Skeletal muscle satellite cell (primary cell): ENCODE results near the gene ALKBH1. TPM values are rescaled to one million over a fixed set of nuclear protein-coding genes. Genes with fewer than 3 reads are reported as not detected.
"Not testable (repeated sequence)": the region's sequence is repeated elsewhere in the genome, so short reads cannot be mapped to it uniquely, and the experiment has no call there.

Experiments
- H3K27me3 ChIP-seq: 2 replicates; pipeline ENCODE4 v1.7.0; 2013; ENCODE audit warnings: low read length; ENCODE audit not compliant: control insufficient read depth, insufficient read depth
- H3K36me3 ChIP-seq: 2 replicates; pipeline ENCODE4 v1.7.0; 2013; ENCODE audit warnings: mild to moderate bottlenecking, control low read depth, low read length; ENCODE audit not compliant: insufficient read depth
- H3K4me1 ChIP-seq: 2 replicates; pipeline ENCODE4 v1.7.0; 2013; ENCODE audit warnings: low read length; ENCODE audit not compliant: control insufficient read depth, insufficient read depth
- H3K4me2 ChIP-seq: 2 replicates; pipeline ENCODE4 v1.7.0; 2013; ENCODE audit warnings: mild to moderate bottlenecking, low read length
- H3K4me3 ChIP-seq: 2 replicates; pipeline ENCODE4 v1.7.0; 2013; ENCODE audit warnings: low read length
- H3K9ac ChIP-seq: 2 replicates; pipeline ENCODE4 v1.7.0; 2013; ENCODE audit warnings: mild to moderate bottlenecking, low read depth, low read length, moderate library complexity
- H3K9me3 ChIP-seq: replicated peaks from 2 replicates; pipeline ENCODE4 v1.7.0; 2013; ENCODE audit warnings: mild to moderate bottlenecking, control low read depth, low read length
- total RNA-seq: library from RNA; depleted of rRNA; stranded (reverse); fragments of >200 nt; gene quantifications from 2 replicates; pipeline ENCODE4 v1.2.3, GENCODE V29; 2012; rRNA removed

ALKBH1 gene, protein sequence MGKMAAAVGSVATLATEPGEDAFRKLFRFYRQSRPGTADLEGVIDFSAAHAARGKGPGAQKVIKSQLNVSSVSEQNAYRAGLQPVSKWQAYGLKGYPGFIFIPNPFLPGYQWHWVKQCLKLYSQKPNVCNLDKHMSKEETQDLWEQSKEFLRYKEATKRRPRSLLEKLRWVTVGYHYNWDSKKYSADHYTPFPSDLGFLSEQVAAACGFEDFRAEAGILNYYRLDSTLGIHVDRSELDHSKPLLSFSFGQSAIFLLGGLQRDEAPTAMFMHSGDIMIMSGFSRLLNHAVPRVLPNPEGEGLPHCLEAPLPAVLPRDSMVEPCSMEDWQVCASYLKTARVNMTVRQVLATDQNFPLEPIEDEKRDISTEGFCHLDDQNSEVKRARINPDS
- 9.4 and 10.3 TPM in 2 replicates for total RNA-seq

DNA sequence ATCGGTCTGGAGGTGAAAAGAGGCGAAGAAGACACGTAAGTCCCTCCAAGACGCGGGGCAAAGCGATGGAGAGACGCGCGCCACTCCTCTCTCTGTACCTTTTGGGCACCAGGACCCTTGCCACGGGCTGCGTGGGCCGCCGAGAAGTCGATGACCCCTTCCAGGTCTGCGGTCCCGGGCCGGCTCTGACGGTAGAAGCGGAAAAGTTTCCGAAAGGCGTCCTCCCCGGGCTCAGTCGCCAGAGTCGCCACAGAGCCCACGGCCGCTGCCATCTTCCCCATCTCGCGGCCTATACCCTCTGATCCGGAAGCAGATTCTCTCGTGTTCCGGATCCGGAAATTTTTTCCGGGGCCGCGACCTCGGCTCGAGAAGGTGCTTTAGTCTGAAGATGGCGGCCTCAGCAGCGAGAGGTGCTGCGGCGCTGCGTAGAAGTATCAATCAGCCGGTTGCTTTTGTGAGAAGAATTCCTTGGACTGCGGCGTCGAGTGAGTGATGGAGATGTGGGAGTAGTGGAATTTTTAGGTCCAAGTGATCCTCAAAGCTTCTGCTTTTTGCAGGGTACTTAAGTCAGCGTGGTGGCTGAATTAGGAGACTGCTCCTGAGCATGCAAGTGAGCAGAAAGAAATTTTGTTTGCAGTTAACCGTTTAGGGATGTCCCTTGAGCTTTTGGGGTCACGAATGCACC lies at the start of gene ALKBH1, which contains the start of gene SLIRP:
TSS of gene ALKBH1 (minus strand) at position 300 of the 685 bp plus-strand sequence. CDS start at position 281, 19 bp downstream.
TSS of gene SLIRP (plus strand) at position 380 of the 685 bp plus-strand sequence. CDS start at position 389, 9 bp downstream.
- Histone ChIP-seq H3K4me1 (peaks cover 17% of the 10 kb centered on the region), H3K36me3 (peaks cover 23% of the 10 kb centered on the region), H3K27me3 (no peaks in the 10 kb centered on the region), H3K4me2 (peak within 1 kb of the TSS; percentile 90), H3K4me3 (peak within 1 kb of the TSS; percentile 87), H3K9ac (peak within 1 kb of the TSS; percentile 85), H3K9me3 (no peaks in the 10 kb centered on the region)

DNA sequence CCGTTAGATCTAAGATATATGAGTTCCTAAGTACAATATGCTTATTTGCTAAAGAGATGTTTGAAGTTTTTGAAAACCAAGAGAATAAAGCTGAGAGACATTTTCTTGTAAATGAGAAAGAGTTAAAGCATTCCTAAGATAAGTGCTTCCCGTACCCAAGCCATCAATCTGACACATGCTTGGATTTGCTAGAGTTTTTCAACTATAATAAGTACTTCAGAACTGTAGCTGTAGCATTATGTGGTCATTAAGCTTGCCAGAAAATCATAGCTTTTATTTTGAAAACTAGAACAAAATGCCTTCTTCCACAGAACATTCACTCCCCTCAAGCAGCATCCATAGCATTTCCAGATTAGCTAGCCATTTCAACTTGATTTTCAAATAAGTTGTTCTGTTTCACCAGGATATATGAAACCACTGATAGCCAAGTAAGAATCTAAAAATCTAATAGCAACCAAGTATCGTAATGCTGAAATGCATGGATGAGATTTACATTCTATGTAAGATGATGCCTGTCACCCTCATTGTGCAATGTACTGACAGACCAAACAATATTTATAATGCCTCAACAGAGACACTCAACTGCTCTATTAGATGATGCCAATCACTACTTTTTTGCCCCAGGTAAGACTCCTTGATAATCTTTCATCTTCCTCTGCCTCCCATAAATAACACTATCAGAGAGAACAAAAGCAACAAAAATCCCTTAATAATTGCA lies 45.1 kb upstream of the ALKBH1 start:
- H3K36me3 ChIP-seq: peaks cover 42% of the 10 kb centered on the region
- no peak overlapping the region for H3K9ac ChIP-seq
- no peaks in the 10 kb centered on the region for H3K4me1 ChIP-seq
- H3K4me3 ChIP-seq: no peak overlapping the region
- no peaks in the 10 kb centered on the region for H3K27me3 ChIP-seq
- H3K9me3 ChIP-seq: no peaks in the 10 kb centered on the region
- no peak overlapping the region for H3K4me2 ChIP-seq

DNA sequence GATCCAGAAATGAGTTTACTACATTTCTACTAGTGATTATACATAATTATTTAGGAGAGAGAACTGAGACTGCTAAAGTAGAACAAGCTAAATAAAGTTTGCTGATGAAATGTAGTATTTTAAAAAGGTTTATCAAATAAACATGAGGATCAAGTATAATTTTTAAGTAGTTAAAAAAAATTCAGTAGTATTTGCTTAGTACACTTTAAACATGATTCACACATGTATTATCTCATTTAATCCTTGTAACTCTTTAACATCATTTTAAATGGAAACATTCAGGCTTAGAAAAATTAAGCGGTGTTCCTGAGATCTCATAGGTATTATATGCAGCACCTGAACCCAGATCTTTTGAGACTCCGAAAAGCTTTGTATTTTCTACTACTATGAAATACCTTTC lies 44.4 kb upstream of the ALKBH1 start:
- Histone ChIP-seq H3K36me3 (peaks cover 42% of the 10 kb centered on the region), H3K9ac (no peak overlapping the region), H3K9me3 (no peaks in the 10 kb centered on the region), H3K4me2 (no peak overlapping the region), H3K27me3 (no peaks in the 10 kb centered on the region), H3K4me1 (no peaks in the 10 kb centered on the region), H3K4me3 (no peak overlapping the region)

DNA sequence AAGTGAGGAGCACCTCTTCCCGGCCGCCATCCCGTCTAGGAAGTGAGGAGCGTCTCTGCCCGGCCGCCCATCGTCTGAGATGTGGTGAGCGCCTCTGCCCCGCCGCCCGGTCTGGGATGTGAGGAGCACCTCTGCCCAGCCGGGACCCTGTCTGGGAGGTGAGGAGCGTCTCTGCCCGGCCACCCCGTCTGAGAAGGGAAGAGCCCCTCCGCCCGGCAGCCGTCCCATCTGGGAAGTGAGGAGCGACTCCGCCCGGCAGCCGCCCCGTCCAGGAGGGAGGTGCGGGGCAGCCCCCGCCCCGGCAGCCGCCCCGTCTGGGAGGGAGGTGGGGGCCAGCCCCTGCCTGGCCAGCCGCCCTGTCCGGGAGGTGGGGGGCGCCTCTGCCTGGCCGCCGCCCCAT lies 39.6 kb upstream of the ALKBH1 start:
- not testable (repeated sequence) for H3K4me1 ChIP-seq, H3K27me3 ChIP-seq, H3K9me3 ChIP-seq, H3K4me2 ChIP-seq, H3K9ac ChIP-seq, H3K4me3 ChIP-seq
- H3K36me3 ChIP-seq: peaks cover 46% of the 10 kb centered on the region

DNA sequence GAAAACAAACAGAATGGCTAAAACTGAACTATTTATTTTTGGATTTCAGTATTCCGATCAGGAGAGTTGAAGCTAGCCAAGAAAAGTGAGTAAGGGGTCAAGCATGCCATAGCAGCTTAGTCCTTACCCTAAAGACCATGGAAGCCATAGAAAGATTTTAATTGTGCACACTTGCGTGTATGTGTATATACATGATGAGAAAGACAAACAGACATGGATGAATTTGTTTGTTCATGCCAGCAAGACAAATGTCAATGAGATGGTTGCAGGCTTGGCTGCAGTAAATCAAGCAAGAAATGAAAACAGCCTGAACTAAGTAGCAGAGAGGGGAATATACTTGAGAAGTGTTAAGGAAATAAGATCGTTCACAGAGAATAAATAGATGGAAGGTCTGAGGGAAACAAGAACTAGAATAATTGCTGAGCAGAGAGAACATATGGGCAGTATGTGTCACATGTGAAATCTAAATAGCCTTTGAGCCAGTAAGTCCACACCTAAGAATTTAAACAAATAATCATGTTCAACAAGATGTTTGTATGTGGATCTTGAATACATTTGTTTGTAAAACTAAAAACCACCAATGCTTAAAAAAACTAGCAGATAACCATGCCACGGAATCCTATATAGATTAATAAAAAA lies 38.4 kb upstream of the ALKBH1 start:
- Histone ChIP-seq H3K36me3 (peaks cover 38% of the 10 kb centered on the region), H3K4me1 (no peaks in the 10 kb centered on the region), H3K4me3 (no peak overlapping the region), H3K9me3 (no peaks in the 10 kb centered on the region), H3K4me2 (no peak overlapping the region), H3K9ac (no peak overlapping the region), H3K27me3 (no peaks in the 10 kb centered on the region)

DNA sequence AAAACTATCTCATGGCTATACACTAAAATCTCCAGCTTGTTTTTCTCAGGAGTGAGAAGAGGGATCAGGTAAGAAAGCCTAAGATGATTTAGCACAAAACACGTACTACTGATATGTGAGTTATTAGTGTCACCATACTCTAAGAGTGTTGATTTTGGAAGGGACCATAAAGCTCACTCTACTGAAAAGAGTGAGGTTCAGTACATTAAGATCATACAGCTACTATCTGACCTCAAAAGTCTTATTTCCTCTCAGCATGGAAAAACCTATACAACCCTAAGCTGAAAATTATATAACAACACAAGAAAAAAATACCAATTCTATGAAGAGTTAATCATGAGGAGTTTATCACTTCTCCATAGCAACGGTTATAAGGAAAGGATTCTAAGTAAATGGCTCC lies 33.6 kb upstream of the ALKBH1 start:
- Histone ChIP-seq H3K4me3 (no peak overlapping the region), H3K27me3 (no peaks in the 10 kb centered on the region), H3K4me1 (peaks cover 14% of the 10 kb centered on the region), H3K9ac (no peak overlapping the region), H3K4me2 (no peak overlapping the region), H3K9me3 (no peaks in the 10 kb centered on the region), H3K36me3 (peaks cover 31% of the 10 kb centered on the region)

DNA sequence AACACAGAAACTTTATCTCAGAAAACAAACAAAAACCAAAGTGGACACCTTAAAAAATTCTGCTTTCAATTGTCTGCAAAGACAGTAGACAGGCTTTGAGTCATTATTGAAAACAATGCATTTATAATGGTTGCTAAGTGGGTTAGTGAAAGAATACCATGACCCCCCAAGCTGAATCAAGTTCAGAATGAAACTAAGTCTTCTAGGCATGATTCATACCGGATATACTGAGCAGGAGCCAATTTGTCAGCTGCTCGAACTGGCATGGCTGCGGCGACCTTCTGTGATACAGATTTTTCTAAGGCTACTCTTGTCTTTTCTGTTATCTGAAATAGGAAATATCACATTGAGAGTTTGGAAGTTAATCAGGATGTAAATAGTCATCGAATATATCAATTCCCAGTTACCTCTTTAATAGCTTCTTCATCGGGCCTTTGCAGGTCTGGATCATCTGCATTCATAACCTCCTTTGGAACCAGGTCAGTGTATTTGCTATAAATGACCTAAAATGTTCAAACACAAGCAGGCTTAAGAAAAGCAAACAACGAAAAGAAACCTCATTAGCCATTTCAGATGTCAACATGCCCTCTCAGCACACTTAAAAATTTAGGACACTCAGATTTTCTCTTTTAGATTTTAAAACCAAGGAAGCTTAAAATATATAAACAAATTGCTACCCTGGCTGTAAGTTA lies 30.9 kb upstream of the ALKBH1 start:
- Histone ChIP-seq H3K9me3 (no peaks in the 10 kb centered on the region), H3K9ac (peak overlapping the region; percentile 44), H3K4me2 (peak overlapping the region; percentile 38), H3K27me3 (no peaks in the 10 kb centered on the region), H3K36me3 (peaks cover 43% of the 10 kb centered on the region), H3K4me1 (peaks cover 14% of the 10 kb centered on the region), H3K4me3 (no peak overlapping the region)

DNA sequence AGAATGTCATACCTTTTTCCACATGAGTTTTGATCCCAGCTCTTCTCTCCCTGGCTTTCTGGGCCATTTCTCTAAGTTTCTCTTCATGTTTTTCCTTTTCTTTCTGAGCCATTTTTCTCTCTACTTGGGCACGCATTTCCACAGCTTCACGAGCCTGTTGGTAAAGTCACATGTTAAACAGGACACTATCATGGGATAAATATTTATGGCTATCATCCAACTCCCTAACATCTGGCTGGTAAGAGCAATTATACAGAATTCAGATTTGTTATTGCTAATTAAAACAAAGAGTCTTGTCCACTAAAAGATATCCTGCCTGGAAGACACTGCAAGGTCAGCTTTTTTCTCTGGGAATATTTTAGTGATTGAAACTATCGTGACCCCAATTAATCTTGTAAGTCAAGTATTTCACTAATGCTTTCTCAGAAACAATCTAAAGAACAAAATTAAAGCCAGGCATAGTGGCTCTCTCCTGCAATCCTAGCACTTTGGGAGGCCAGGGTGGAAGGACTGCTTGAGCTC lies 23.2 kb upstream of the ALKBH1 start:
- Histone ChIP-seq H3K4me2 (no peak overlapping the region), H3K9me3 (no peaks in the 10 kb centered on the region), H3K27me3 (no peaks in the 10 kb centered on the region), H3K4me1 (no peaks in the 10 kb centered on the region), H3K36me3 (peaks cover 85% of the 10 kb centered on the region), H3K9ac (no peak overlapping the region), H3K4me3 (no peak overlapping the region)

DNA sequence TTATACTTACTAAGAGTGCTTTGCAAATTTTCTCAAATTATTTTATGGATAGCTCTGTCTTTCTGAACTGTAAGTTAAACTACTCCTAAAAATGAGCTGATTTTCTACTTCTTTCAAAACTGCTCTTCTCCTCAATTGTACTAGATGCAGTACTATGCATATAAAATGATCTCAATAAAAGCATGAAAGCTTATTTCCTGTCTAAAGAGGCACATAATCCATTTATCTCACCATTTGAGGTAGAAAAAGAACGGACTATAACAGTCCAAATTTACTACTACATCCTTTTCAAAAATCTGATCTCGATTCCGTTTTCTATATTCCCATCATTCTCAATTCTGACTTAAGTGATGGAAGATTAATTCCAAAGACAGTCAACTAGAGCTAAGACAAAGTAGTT lies 14.5 kb upstream of the ALKBH1 start:
- Histone ChIP-seq H3K4me2 (no peak overlapping the region), H3K36me3 (peaks cover 74% of the 10 kb centered on the region), H3K4me1 (no peaks in the 10 kb centered on the region), H3K27me3 (no peaks in the 10 kb centered on the region), H3K4me3 (no peak overlapping the region), H3K9me3 (no peaks in the 10 kb centered on the region), H3K9ac (no peak overlapping the region)

DNA sequence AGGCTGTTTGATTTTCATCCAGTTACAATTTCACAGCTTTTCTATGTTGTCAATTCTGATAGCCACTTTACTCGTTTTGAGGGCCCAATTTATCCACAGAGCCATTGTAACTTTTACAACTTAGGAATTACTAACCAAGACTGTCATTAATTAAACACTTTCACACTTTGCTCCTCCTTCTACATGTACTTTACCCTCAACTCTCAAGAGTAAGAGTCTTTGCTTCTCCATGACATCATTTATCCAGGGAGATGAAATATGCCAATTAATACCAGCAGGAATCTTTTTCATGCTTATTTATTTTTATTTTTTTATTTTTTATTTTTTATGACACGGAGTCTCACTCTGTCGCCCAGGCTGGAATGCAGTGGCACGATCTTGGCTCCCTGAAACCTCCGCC lies 13.6 kb upstream of the ALKBH1 start:
- Histone ChIP-seq H3K9ac (no peak overlapping the region), H3K4me3 (no peak overlapping the region), H3K4me2 (no peak overlapping the region), H3K4me1 (no peaks in the 10 kb centered on the region), H3K9me3 (no peaks in the 10 kb centered on the region), H3K27me3 (no peaks in the 10 kb centered on the region), H3K36me3 (peaks cover 72% of the 10 kb centered on the region)
